ENCODE measurements around the gene GUCY1B1. TPM values are rescaled to one million over a fixed set of nuclear protein-coding genes. Genes with fewer than 3 reads are reported as not detected.

The GUCY1B1 gene
- total RNA-seq, 1 experiment from 2014 or later: not detected

GRCh38 chr4:155781249-155781831 lies 22.5 kb downstream of the GUCY1B1 start:
- intact Hi-C loops (cut with micrococcal nuclease; ENCODE audit: unreplicated experiment): loop anchor here (10.0 kb wide), 2 partner anchors 107 to 797 kb away; no protein-coding TSS in a partner anchor
- H3K9me3 ChIP-seq: no peaks in the 10 kb centered on the region

GRCh38 chr4:155784637-155785036 lies 25.8 kb downstream of the GUCY1B1 start:
- no peaks in the 10 kb centered on the region for H3K36me3 ChIP-seq (ENCODE audit: control insufficient read depth, insufficient read depth, low read length)
- POLR2A ChIA-PET: no interaction called here
- no TSS peak for BruUV-seq (replicated peaks)
- H3K9me3 ChIP-seq: no peaks in the 10 kb centered on the region
- Mint-ChIP-seq H3K27ac (ENCODE audit: unreplicated experiment) (no peak overlapping the region), H3K4me1 (ENCODE audit: low read depth, unreplicated experiment) (no peaks in the 10 kb centered on the region), H3K9me3 (ENCODE audit: unreplicated experiment) (no peaks in the 10 kb centered on the region), H3K27me3 (ENCODE audit: insufficient read depth, unreplicated experiment) (no peaks in the 10 kb centered on the region), H3K4me3 (ENCODE audit: unreplicated experiment) (no peak overlapping the region), H3K36me3 (ENCODE audit: insufficient read depth, unreplicated experiment) (no peaks in the 10 kb centered on the region)
- CTCF ChIA-PET: no interaction called here
- H3K27me3 ChIP-seq (replicated peaks; ENCODE audit: control insufficient read depth, insufficient read depth, low read length): no peaks in the 10 kb centered on the region
- TF ChIP-seq, protein P1, sequence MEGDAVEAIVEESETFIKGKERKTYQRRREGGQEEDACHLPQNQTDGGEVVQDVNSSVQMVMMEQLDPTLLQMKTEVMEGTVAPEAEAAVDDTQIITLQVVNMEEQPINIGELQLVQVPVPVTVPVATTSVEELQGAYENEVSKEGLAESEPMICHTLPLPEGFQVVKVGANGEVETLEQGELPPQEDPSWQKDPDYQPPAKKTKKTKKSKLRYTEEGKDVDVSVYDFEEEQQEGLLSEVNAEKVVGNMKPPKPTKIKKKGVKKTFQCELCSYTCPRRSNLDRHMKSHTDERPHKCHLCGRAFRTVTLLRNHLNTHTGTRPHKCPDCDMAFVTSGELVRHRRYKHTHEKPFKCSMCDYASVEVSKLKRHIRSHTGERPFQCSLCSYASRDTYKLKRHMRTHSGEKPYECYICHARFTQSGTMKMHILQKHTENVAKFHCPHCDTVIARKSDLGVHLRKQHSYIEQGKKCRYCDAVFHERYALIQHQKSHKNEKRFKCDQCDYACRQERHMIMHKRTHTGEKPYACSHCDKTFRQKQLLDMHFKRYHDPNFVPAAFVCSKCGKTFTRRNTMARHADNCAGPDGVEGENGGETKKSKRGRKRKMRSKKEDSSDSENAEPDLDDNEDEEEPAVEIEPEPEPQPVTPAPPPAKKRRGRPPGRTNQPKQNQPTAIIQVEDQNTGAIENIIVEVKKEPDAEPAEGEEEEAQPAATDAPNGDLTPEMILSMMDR (IDR thresholded peaks at IDR 0.05; ENCODE audit: insufficient read depth in 1 of 2, low read depth in 1 of 2, low read length in 1 of 2, severe bottlenecking in 1 of 2, unreplicated experiment in 1 of 2): no peak
- H3K4me1 ChIP-seq: peaks cover 6% of the 10 kb centered on the region; the same call in 1 of the 2 replicates
- no peak overlapping the region for H3K4me3 ChIP-seq (ENCODE audit: low read depth, low read length)
- no peak for DNase-seq
- intact Hi-C loops (cut with micrococcal nuclease; ENCODE audit: unreplicated experiment): loop anchor here (5.0 to 10.0 kb wide), 3 partner anchors 87 to 800 kb away; no protein-coding TSS in a partner anchor

More at GRCh38 chr4:155781249-155781831, 22.5 kb downstream of the GUCY1B1 start:
- POLR2A ChIA-PET: no interaction called here
- Histone ChIP-seq H3K4me1 (peaks cover 6% of the 10 kb centered on the region; the same call in 1 of the 2 replicates), H3K27me3 (replicated peaks; ENCODE audit: control insufficient read depth, insufficient read depth, low read length) (no peaks in the 10 kb centered on the region), H3K4me3 (ENCODE audit: low read depth, low read length) (no peak overlapping the region), H3K36me3 (ENCODE audit: control insufficient read depth, insufficient read depth, low read length) (no peaks in the 10 kb centered on the region)
- DNase-seq: no peak
- no peaks in the 10 kb centered on the region for H3K36me3 Mint-ChIP-seq (ENCODE audit: insufficient read depth, unreplicated experiment)
- CTCF ChIA-PET: no interaction called here
- H3K27me3 Mint-ChIP-seq (ENCODE audit: insufficient read depth, unreplicated experiment): no peaks in the 10 kb centered on the region
- no peaks in the 10 kb centered on the region for H3K9me3 Mint-ChIP-seq (ENCODE audit: unreplicated experiment)
- no peak overlapping the region for H3K4me3 Mint-ChIP-seq (ENCODE audit: unreplicated experiment)
- H3K27ac Mint-ChIP-seq (ENCODE audit: unreplicated experiment): no peak overlapping the region
- no TSS peak for BruUV-seq (replicated peaks)
- no peaks in the 10 kb centered on the region for H3K4me1 Mint-ChIP-seq (ENCODE audit: low read depth, unreplicated experiment)
- TF ChIP-seq, protein P1 (IDR thresholded peaks at IDR 0.05; ENCODE audit: insufficient read depth in 1 of 2, low read depth in 1 of 2, low read length in 1 of 2, severe bottlenecking in 1 of 2, unreplicated experiment in 1 of 2): no peak

DNA sequence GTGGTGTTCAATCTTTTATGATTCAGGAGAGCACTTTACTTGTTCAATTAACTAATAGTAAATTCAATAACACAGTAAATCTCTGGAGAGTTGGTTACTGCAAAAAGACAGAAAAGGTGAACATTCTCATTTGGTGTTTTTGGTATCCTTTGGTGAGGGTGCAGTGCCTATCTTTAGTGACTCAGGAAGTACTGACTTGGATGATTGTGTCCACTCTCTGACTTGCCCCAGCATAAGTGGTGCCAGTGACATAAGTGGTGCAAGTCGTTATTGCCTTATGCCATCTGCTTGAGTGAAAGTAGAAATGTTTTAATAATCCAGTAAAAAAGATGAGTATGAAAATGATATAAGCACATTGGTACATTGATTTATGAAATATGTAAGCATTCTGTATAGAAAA lies 27.0 kb downstream of the GUCY1B1 start:
- CTCF ChIA-PET: no interaction called here
- BruUV-seq (replicated peaks): no TSS peak
- Mint-ChIP-seq H3K4me3 (ENCODE audit: unreplicated experiment) (no peak overlapping the region), H3K4me1 (ENCODE audit: low read depth, unreplicated experiment) (no peaks in the 10 kb centered on the region), H3K9me3 (ENCODE audit: unreplicated experiment) (no peaks in the 10 kb centered on the region), H3K27me3 (ENCODE audit: insufficient read depth, unreplicated experiment) (no peaks in the 10 kb centered on the region), H3K27ac (ENCODE audit: unreplicated experiment) (no peak overlapping the region), H3K36me3 (ENCODE audit: insufficient read depth, unreplicated experiment) (no peaks in the 10 kb centered on the region)
- no peak overlapping the region for H3K4me3 ChIP-seq (ENCODE audit: low read depth, low read length)
- H3K27me3 ChIP-seq (replicated peaks; ENCODE audit: control insufficient read depth, insufficient read depth, low read length): no peaks in the 10 kb centered on the region
- H3K4me1 ChIP-seq: peaks cover 6% of the 10 kb centered on the region; the same call in 1 of the 2 replicates
- TF ChIP-seq, protein P1 (IDR thresholded peaks at IDR 0.05; ENCODE audit: insufficient read depth in 1 of 2, low read depth in 1 of 2, low read length in 1 of 2, severe bottlenecking in 1 of 2, unreplicated experiment in 1 of 2): no peak
- no peaks in the 10 kb centered on the region for H3K36me3 ChIP-seq (ENCODE audit: control insufficient read depth, insufficient read depth, low read length)
- intact Hi-C loops (cut with micrococcal nuclease; ENCODE audit: unreplicated experiment): loop anchor here (5.0 to 10.0 kb wide), 3 partner anchors 89 to 801 kb away; no protein-coding TSS in a partner anchor
- no peaks in the 10 kb centered on the region for H3K9me3 ChIP-seq
- DNase-seq: no peak
- POLR2A ChIA-PET: no interaction called here
